ENCODE results near the gene TAS2R3.

The TAS2R3 gene

GRCh38 chr7:141788296-141788695 is 24.4 kb downstream of the TAS2R3 start:
- no peak for DNase-seq

DNA sequence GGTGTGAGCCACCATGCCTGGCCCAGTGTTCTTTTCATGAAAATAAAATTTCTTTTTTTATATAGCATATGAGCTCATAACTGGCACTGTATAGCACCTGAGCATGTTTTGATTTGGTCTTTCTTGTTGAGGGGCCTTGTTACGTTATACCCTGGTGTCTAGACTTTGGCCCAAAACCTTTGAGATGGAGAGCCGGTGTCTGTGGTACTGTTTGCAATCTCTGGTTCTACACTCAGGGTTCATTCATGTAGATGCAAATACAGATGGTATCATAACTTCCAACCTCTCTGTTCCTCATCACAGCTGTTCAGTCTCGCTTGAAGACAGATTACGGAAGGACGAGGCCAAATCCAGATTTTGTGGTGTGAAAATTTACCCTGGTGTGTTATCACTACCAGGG is 26.0 kb downstream of the TAS2R3 start, which contains the start of gene TAS2R5:
Gene TAS2R5, plus strand, starts transcription at position 301 of the 400 bp plus-strand sequence. CDS start 145 bp downstream, outside the sequence.
- no peak for DNase-seq

DNA sequence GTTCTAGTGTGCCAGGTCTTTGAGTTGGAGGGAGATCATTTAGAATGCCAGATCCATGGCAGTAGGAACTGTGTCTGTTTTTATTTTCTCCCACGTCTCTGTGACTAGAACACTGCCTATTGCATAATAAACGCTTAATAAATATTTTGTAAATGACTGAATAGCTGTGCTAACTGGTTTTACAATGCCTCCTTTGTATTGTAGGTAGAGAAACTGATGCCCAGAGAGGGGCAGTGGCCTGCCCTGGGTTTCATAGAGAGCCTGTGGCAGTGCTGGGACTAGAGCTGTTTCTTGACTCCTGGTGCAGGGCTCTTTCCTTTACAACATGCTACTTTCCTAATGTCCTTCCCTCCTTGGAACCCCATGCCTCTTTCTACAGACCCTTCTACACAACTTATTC is 28.6 kb downstream of the TAS2R3 start:
- no peak for DNase-seq

All from NCI-H2081 (cell line).